HEK293 (cell line): ENCODE data around the gene CLDN3.

Source experiments
- BCL6B ChIP-seq: fragments of 450-650 bp; formaldehyde crosslinking; IDR thresholded peaks from 2 replicates; pipeline ENCODE4 v1.5.1; 2017; ENCODE audit warnings: missing biosample characterization, missing genetic modification characterization
- CTCF ChIP-seq: fragments of 450-650 bp; formaldehyde crosslinking; IDR thresholded peaks from 2 replicates; pipeline ENCODE4 v1.5.1; 2016; ENCODE audit warnings: missing biosample characterization, missing genetic modification characterization
- GLIS1 ChIP-seq: fragments of 450-650 bp; formaldehyde crosslinking; IDR thresholded peaks from 2 replicates; pipeline ENCODE4 v1.5.1; 2016; ENCODE audit warnings: missing biosample characterization, missing genetic modification characterization
- KLF17 ChIP-seq: fragments of 450-650 bp; formaldehyde crosslinking; IDR thresholded peaks from 2 replicates; pipeline ENCODE4 v1.5.1; 2016; ENCODE audit warnings: missing biosample characterization, missing genetic modification characterization
- MEIS1 ChIP-seq: sonication (generic); formaldehyde crosslinking; IDR thresholded peaks from 2 replicates; pipeline ENCODE4 v1.8.1; 2022; ENCODE audit warnings: missing genetic modification reagents, mild to moderate bottlenecking, borderline replicate concordance
- PATZ1 ChIP-seq: fragments of 450-650 bp; formaldehyde crosslinking; IDR thresholded peaks from 2 replicates; pipeline ENCODE4 v1.5.1; 2016; ENCODE audit warnings: missing biosample characterization, missing genetic modification characterization
- SP7 ChIP-seq: fragments of 450-650 bp; formaldehyde crosslinking; IDR thresholded peaks from 2 replicates; pipeline ENCODE4 v1.5.1; 2016; ENCODE audit warnings: missing biosample characterization, missing genetic modification characterization
- ZBTB11 ChIP-seq: fragments of 450-650 bp; formaldehyde crosslinking; conservative IDR thresholded peaks from 2 replicates; pipeline ENCODE4 v1.5.1; 2016; ENCODE audit warnings: low read depth, missing biosample characterization, missing genetic modification characterization
- ZNF19 ChIP-seq: fragments of 450-650 bp; formaldehyde crosslinking; IDR thresholded peaks from 2 replicates; pipeline ENCODE4; 2016; ENCODE audit warnings: missing biosample characterization, missing genetic modification characterization, low read depth
- ZNF2 ChIP-seq: fragments of 450-650 bp; formaldehyde crosslinking; IDR thresholded peaks from 2 replicates; pipeline ENCODE4 v1.5.1; 2016; ENCODE audit warnings: missing biosample characterization, missing genetic modification characterization
- ZNF214 ChIP-seq: fragments of 450-650 bp; formaldehyde crosslinking; IDR thresholded peaks from 2 replicates; pipeline ENCODE4 v1.5.1; 2017; ENCODE audit warnings: missing biosample characterization, mild to moderate bottlenecking, missing genetic modification characterization, borderline replicate concordance
- ZNF24 ChIP-seq: fragments of 450-650 bp; formaldehyde crosslinking; IDR thresholded peaks from 2 replicates; pipeline ENCODE4 v1.5.1; 2016; ENCODE audit warnings: missing biosample characterization, missing genetic modification characterization
- ZNF324 ChIP-seq: fragments of 450-650 bp; formaldehyde crosslinking; IDR thresholded peaks from 2 replicates; pipeline ENCODE4 v1.5.1; 2016; ENCODE audit warnings: missing biosample characterization, missing genetic modification characterization
- ZNF354C ChIP-seq: fragments of 450-650 bp; formaldehyde crosslinking; IDR thresholded peaks from 2 replicates; pipeline ENCODE4 v1.5.1; 2016; ENCODE audit warnings: missing biosample characterization, missing genetic modification characterization, low read depth, borderline replicate concordance
- ZNF513 ChIP-seq: fragments of 450-650 bp; IDR thresholded peaks from 2 replicates; pipeline ENCODE4 v1.5.1; 2018; ENCODE audit warnings: missing biosample characterization, missing genetic modification characterization
- ZNF707 ChIP-seq: fragments of 450-650 bp; formaldehyde crosslinking; IDR thresholded peaks from 2 replicates; pipeline ENCODE4 v1.5.1; 2016; ENCODE audit warnings: missing biosample characterization, missing genetic modification characterization
- ZNF776 ChIP-seq: fragments of 450-650 bp; formaldehyde crosslinking; IDR thresholded peaks from 2 replicates; pipeline ENCODE4 v1.5.0; 2017; ENCODE audit warnings: missing biosample characterization, missing genetic modification characterization, borderline replicate concordance
- ZSCAN23 ChIP-seq: fragments of 450-650 bp; formaldehyde crosslinking; IDR thresholded peaks from 2 replicates; pipeline ENCODE4 v1.5.1; 2016; ENCODE audit warnings: missing biosample characterization, missing genetic modification characterization
- TF ChIP-seq, protein P1 (sequence below): fragments of 450-650 bp; formaldehyde crosslinking; IDR thresholded peaks from 2 replicates; pipeline ENCODE4 v1.5.1; 2016; ENCODE audit warnings: missing biosample characterization, missing genetic modification characterization

Gene CLDN3

GRCh38 chr7:73734619-73735527 lies 35.2 kb downstream of the CLDN3 start (continued):
- peak; percentile 69 for TF ChIP-seq SP7 (tag by site-specific recombination)
- TF ChIP-seq ZNF354C (tag by site-specific recombination) = no peak
- peak; percentile 74 for TF ChIP-seq ZNF2 (tag by site-specific recombination)
- no peak for TF ChIP-seq ZNF776 (tag by site-specific recombination)
- peak; percentile 37; the same call in 1 of the 2 replicates for TF ChIP-seq GLIS1 (tag by site-specific recombination)
- 0 out of 2 replicates have a peak, but pooled peaks have one; percentile 50 for TF ChIP-seq ZNF324 (tag by site-specific recombination)
- peak; percentile 60; the same call in 1 of the 2 replicates for TF ChIP-seq PATZ1 (tag by site-specific recombination)
- peak; percentile 60; the same call in 1 of the 2 replicates for TF ChIP-seq ZNF513 (tag by site-specific recombination)
- peak; percentile 93 for TF ChIP-seq CTCF (tag by site-specific recombination)
- no peak for TF ChIP-seq BCL6B
- TF ChIP-seq ZNF24 (tag by site-specific recombination) = no peak
- TF ChIP-seq ZSCAN23 (tag by site-specific recombination) = no peak
- TF ChIP-seq, protein P1, sequence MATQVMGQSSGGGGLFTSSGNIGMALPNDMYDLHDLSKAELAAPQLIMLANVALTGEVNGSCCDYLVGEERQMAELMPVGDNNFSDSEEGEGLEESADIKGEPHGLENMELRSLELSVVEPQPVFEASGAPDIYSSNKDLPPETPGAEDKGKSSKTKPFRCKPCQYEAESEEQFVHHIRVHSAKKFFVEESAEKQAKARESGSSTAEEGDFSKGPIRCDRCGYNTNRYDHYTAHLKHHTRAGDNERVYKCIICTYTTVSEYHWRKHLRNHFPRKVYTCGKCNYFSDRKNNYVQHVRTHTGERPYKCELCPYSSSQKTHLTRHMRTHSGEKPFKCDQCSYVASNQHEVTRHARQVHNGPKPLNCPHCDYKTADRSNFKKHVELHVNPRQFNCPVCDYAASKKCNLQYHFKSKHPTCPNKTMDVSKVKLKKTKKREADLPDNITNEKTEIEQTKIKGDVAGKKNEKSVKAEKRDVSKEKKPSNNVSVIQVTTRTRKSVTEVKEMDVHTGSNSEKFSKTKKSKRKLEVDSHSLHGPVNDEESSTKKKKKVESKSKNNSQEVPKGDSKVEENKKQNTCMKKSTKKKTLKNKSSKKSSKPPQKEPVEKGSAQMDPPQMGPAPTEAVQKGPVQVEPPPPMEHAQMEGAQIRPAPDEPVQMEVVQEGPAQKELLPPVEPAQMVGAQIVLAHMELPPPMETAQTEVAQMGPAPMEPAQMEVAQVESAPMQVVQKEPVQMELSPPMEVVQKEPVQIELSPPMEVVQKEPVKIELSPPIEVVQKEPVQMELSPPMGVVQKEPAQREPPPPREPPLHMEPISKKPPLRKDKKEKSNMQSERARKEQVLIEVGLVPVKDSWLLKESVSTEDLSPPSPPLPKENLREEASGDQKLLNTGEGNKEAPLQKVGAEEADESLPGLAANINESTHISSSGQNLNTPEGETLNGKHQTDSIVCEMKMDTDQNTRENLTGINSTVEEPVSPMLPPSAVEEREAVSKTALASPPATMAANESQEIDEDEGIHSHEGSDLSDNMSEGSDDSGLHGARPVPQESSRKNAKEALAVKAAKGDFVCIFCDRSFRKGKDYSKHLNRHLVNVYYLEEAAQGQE = no peak
- peak; percentile 77; the same call in 1 of the 2 replicates for TF ChIP-seq KLF17
- no peak for TF ChIP-seq ZNF214
- no peak for TF ChIP-seq ZNF19
- no peak for TF ChIP-seq ZNF707 (tag by site-specific recombination)
- 0 out of 2 replicates have a peak, but pooled peaks have one; percentile 20 for TF ChIP-seq ZBTB11 (tag by site-specific recombination)
- no peak for TF ChIP-seq MEIS1 (CRISPR knock-in tag)
